Osteoblast (primary cell): Measurements from ENCODE around the gene TBC1D9B. TPM values are rescaled to one million over a fixed set of nuclear protein-coding genes. Genes with fewer than 3 reads are reported as not detected.
A peak's percentile ranks its signal among the peaks of the same experiment; 100 is the strongest.

Experiments used
- DNase-seq: peaks from one replicate; pipeline ENCODE4 v3.0.0; 2011; ENCODE audit warnings: low spot score, mixed read lengths; ENCODE audit not compliant: insufficient read length; ENCODE audit errors: missing footprints
- H2AFZ ChIP-seq: 2 replicates; pipeline ENCODE4 v1.6.0; 2011; ENCODE audit warnings: mild to moderate bottlenecking, low read length
- H3K27ac ChIP-seq: 2 replicates; pipeline ENCODE4 v1.5.1; 2011; ENCODE audit warnings: mild to moderate bottlenecking, low read depth, low read length, moderate library complexity
- H3K27me3 ChIP-seq: 2 replicates; pipeline ENCODE4 v1.6.0; 2012; ENCODE audit warnings: mild to moderate bottlenecking, control low read depth, inconsistent platforms, low read length, moderate library complexity; ENCODE audit not compliant: insufficient read depth
- H3K36me3 ChIP-seq: 2 replicates; pipeline ENCODE4 v1.5.1; 2011; ENCODE audit warnings: mild to moderate bottlenecking, low read length, control low read depth, moderate library complexity; ENCODE audit not compliant: insufficient read depth
- H3K4me1 ChIP-seq: 2 replicates; pipeline ENCODE4 v1.5.1; 2011; ENCODE audit warnings: mild to moderate bottlenecking, low read length, control low read depth, moderate library complexity; ENCODE audit not compliant: insufficient read depth
- H3K4me2 ChIP-seq: 2 replicates; pipeline ENCODE4 v1.6.0; 2011; ENCODE audit warnings: mild to moderate bottlenecking, low read length; ENCODE audit not compliant: insufficient read depth
- H3K4me3 ChIP-seq: fragments of 200-600 bp; sonication (generic); 3 replicates; pipeline ENCODE4 v1.5.1; 2012; ENCODE audit warnings: mild to moderate bottlenecking, low read length, inconsistent platforms; ENCODE audit not compliant: insufficient read depth
- H3K79me2 ChIP-seq: 2 replicates; pipeline ENCODE4 v1.6.0; 2012; ENCODE audit warnings: mild to moderate bottlenecking, low read length, control low read depth, inconsistent platforms; ENCODE audit not compliant: insufficient read depth
- H3K9me3 ChIP-seq: 2 replicates; pipeline ENCODE4 v1.5.1; 2011; ENCODE audit warnings: low read depth, low read length, control low read depth
- H4K20me1 ChIP-seq: 2 replicates; pipeline ENCODE4 v1.6.0; 2012; ENCODE audit warnings: mild to moderate bottlenecking, low read length, control low read depth; ENCODE audit not compliant: insufficient read depth
- CTCF ChIP-seq: IDR thresholded peaks from 2 replicates; pipeline ENCODE4 v1.5.1; 2011; ENCODE audit warnings: mild to moderate bottlenecking, low read depth, low read length, moderate library complexity; ENCODE audit errors: extremely low read depth
- total RNA-seq: library from RNA; depleted of rRNA; stranded (reverse); fragments of >200 nt; gene quantifications from 2 replicates; pipeline ENCODE4 v1.2.3, GENCODE V29; 2012

TBC1D9B gene
- total RNA-seq, 1 donor = 89.4 TPM

DNA sequence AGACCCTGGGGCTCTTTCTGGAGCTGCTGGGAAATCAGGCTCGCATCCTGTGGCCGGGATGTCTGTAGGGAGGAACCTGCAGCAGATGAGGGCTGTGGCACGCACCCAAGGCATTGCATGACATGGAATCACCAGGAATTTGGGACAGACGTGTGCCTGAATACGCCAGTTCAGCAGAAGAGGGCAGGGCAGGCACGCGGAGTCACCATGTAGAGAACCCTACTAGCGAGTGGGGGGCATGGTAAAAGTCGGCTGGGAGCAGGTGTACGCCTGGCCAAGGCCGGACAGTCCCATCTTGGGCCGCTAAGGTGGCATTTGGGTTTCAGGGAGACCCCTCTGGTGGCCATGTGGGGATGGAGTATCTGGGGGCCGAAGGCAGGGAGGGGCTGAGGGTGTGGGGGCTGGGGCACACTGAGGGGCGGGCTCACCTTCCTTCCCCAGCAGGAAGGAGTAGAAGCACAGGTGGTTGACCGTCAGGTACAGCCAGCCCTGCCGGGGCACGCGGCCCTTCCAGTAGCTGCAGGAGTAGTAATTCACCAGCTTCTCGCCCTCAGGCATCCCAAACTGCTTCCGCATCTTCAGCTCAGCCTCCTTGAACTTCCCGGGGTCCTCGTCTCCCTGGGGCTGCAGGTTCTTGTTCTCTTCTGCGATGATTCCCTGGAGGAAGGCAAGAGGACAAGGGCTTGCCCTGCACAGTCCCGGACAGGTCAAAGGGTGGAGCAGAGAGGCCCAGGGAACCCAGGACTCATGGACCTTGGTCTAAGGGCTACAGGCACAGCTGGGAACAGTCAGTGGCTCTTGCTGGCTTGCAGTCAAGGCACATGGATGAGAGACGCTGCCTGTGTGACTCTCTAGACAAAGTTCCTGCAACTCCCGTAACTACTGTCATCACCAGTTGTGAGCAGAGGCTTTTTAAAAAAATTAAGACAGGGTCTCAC is 13.5 kb downstream of the TBC1D9B start:
- H3K4me1 ChIP-seq = no peaks in the 10 kb centered on the region
- TF ChIP-seq CTCF = no peak
- H3K27me3 ChIP-seq = no peaks in the 10 kb centered on the region
- H3K4me3 ChIP-seq = no peak overlapping the region
- H3K9me3 ChIP-seq = no peaks in the 10 kb centered on the region
- no peak overlapping the region for H3K4me2 ChIP-seq
- peaks cover 82% of the 10 kb centered on the region for H3K36me3 ChIP-seq
- H2AFZ ChIP-seq = no peak overlapping the region
- H3K79me2 ChIP-seq = no peaks in the 10 kb centered on the region
- peak; percentile 57 for DNase-seq
- no peaks in the 10 kb centered on the region for H4K20me1 ChIP-seq
- H3K27ac ChIP-seq = no peak overlapping the region

- no peaks in the 10 kb centered on the region for H3K4me1 ChIP-seq
- peaks cover 78% of the 10 kb centered on the region for H3K36me3 ChIP-seq
- TF ChIP-seq CTCF = no peak
- no peak overlapping the region for H3K4me3 ChIP-seq
- no peak overlapping the region for H3K4me2 ChIP-seq
- H3K27me3 ChIP-seq = no peaks in the 10 kb centered on the region
- H3K9me3 ChIP-seq = no peaks in the 10 kb centered on the region
- no peak overlapping the region for H3K27ac ChIP-seq
- DNase-seq = peak; percentile 65
- H4K20me1 ChIP-seq = no peaks in the 10 kb centered on the region
- H2AFZ ChIP-seq = no peak overlapping the region
- H3K79me2 ChIP-seq = no peaks in the 10 kb centered on the region
Observed at GRCh38 chr5:179893076-179893957, 14.4 kb downstream of the TBC1D9B start.

- H3K4me3 ChIP-seq = no peak overlapping the region
- no peaks in the 10 kb centered on the region for H3K9me3 ChIP-seq
- H3K79me2 ChIP-seq = no peaks in the 10 kb centered on the region
- peak; percentile 12 for TF ChIP-seq CTCF
- H3K4me1 ChIP-seq = no peaks in the 10 kb centered on the region
- H3K27ac ChIP-seq = no peak overlapping the region
- no peak overlapping the region for H2AFZ ChIP-seq
- H4K20me1 ChIP-seq = no peaks in the 10 kb centered on the region
- H3K36me3 ChIP-seq = peaks cover 81% of the 10 kb centered on the region
- no peak overlapping the region for H3K4me2 ChIP-seq
- DNase-seq = peak; percentile 84
- H3K27me3 ChIP-seq = no peaks in the 10 kb centered on the region
Observed at GRCh38 chr5:179892255-179892654, 15.4 kb downstream of the TBC1D9B start.
